ENCODE results near the gene MSANTD1.

MSANTD1 gene

GRCh38 chr4:3250438-3250955, 1.5 kb downstream of the MSANTD1 start:
- DNase-seq = no peak

- no peak for DNase-seq
Observed at GRCh38 chr4:3250956-3251690, 2.2 kb downstream of the MSANTD1 start.

GRCh38 chr4:3251691-3252479, 2.9 kb downstream of the MSANTD1 start:
- DNase-seq = no peak

GRCh38 chr4:3252480-3252828, 3.5 kb downstream of the MSANTD1 start:
- no peak for DNase-seq

GRCh38 chr4:3252831-3253641, 4.1 kb downstream of the MSANTD1 start:
- DNase-seq = no peak

GRCh38 chr4:3253808-3254207, 4.8 kb downstream of the MSANTD1 start:
- DNase-seq = no peak

GRCh38 chr4:3254302-3255131, 5.6 kb downstream of the MSANTD1 start:
- DNase-seq = no peak

- DNase-seq = no peak
Observed at GRCh38 chr4:3255611-3256186, 6.7 kb downstream of the MSANTD1 start.

GRCh38 chr4:3256230-3257102, 7.5 kb downstream of the MSANTD1 start:
- DNase-seq = no peak

- DNase-seq = no peak
Observed at GRCh38 chr4:3257103-3257555, 8.2 kb downstream of the MSANTD1 start.

- peak; percentile 27 for DNase-seq
Observed at GRCh38 chr4:3257556-3258482, 8.9 kb downstream of the MSANTD1 start.

- no peak for DNase-seq
Observed at GRCh38 chr4:3261411-3262207, 12.7 kb downstream of the MSANTD1 start.

- no peak for DNase-seq
Observed at GRCh38 chr4:3262208-3263052, 13.5 kb downstream of the MSANTD1 start.

- DNase-seq = no peak
Observed at GRCh38 chr4:3263053-3263875, 14.3 kb downstream of the MSANTD1 start.

GRCh38 chr4:3263876-3264193, 14.9 kb downstream of the MSANTD1 start:
- DNase-seq = no peak

- DNase-seq = no peak
Observed at GRCh38 chr4:3266076-3266475, 17.1 kb downstream of the MSANTD1 start.
